Activated B cell treated with CpG ODN at 0.5 μM for 24 hours (primary cell): Measurements from ENCODE around the gene NTRK1. TPM values are rescaled to one million over a fixed set of nuclear protein-coding genes. Genes with fewer than 3 reads are reported as not detected.

Source experiments
- ATAC-seq: fragments of 200-7000 bp; cut with Tn5 transposase; one replicate; pipeline ENCODE4 v1.10.0; 2021; ENCODE audit warnings: low read depth, mild to moderate bottlenecking, moderate library complexity
- CTCF ChIA-PET: fragments of 350-600 bp; sonication (Branson Sonifier 250); formaldehyde crosslinking; loops from one replicate; lab custom pipeline; 2021; ENCODE audit warnings: antibody characterized with exemption; lab: Charles Lee
- POLR2A ChIA-PET: fragments of 350-600 bp; sonication (Branson Sonifier 250); formaldehyde crosslinking; loops from one replicate; lab custom pipeline; 2021; ENCODE audit warnings: antibody characterized with exemption; lab: Charles Lee
- DNase-seq: peaks from one replicate; pipeline ENCODE4 v3.0.0; 2022
- H3K27ac Mint-ChIP-seq: one replicate; pipeline ENCODE4 v1.8.0; 2020; ENCODE audit warnings: mixed read lengths
- H3K27me3 Mint-ChIP-seq: one replicate; pipeline ENCODE4 v1.8.0; 2021; ENCODE audit warnings: mixed read lengths
- H3K36me3 Mint-ChIP-seq: one replicate; pipeline ENCODE4 v1.8.0; 2021; ENCODE audit warnings: low read depth, mixed read lengths
- H3K4me1 Mint-ChIP-seq: one replicate; pipeline ENCODE4 v1.8.0; 2021; ENCODE audit warnings: mixed read lengths
- H3K4me3 Mint-ChIP-seq: one replicate; pipeline ENCODE4 v1.8.0; 2020; ENCODE audit warnings: mild to moderate bottlenecking, mixed read lengths
- H3K9me3 Mint-ChIP-seq: one replicate; pipeline ENCODE4 v1.8.0; 2020; ENCODE audit warnings: mixed read lengths
- CTCF ChIP-seq: fragments of 200-600 bp; IDR thresholded peaks from one replicate; pipeline ENCODE4 v1.8.0; 2022; ENCODE audit warnings: antibody characterized with exemption, mild to moderate bottlenecking
- intact Hi-C: fragments of 100-400 bp; cut with micrococcal nuclease; formaldehyde crosslinking; loops from one replicate; pipeline ENCODE4 v1.15.1; 2024
- total RNA-seq: library from RNA; stranded (reverse); gene quantifications from 2 replicates; pipeline ENCODE4 v1.2.3, GENCODE V29; 2022

Gene NTRK1
- total RNA-seq, 1 donor from 2014 or later = 0.11 TPM

GRCh38 chr1:156912861-156913808 lies 52.5 kb downstream of the NTRK1 start:
- Mint-ChIP-seq H3K4me1 (no peaks in the 10 kb centered on the region), H3K36me3 (no peaks in the 10 kb centered on the region), H3K27ac (no peak overlapping the region), H3K27me3 (peaks cover 36% of the 10 kb centered on the region), H3K4me3 (no peak overlapping the region), H3K9me3 (no peaks in the 10 kb centered on the region)
- CTCF ChIA-PET = no interaction called here
- POLR2A ChIA-PET = no interaction called here
- no peak for TF ChIP-seq CTCF
- intact Hi-C loops = loop anchor here (5.0 kb wide), 1 partner anchor 244 kb away; no protein-coding TSS in a partner anchor
- no peak for ATAC-seq
- no peak for DNase-seq

- no peak for ATAC-seq
- no peak for DNase-seq
- no peaks in the 10 kb centered on the region for H3K4me1 Mint-ChIP-seq
- intact Hi-C loops = loop anchor here (5.0 kb wide), 1 partner anchor 243 kb away; no protein-coding TSS in a partner anchor
- ChIA-PET POLR2A (no interaction called here), CTCF (no interaction called here)
- H3K27me3 Mint-ChIP-seq = peaks cover 41% of the 10 kb centered on the region
- no peaks in the 10 kb centered on the region for H3K36me3 Mint-ChIP-seq
- H3K27ac Mint-ChIP-seq = no peak overlapping the region
- no peak for TF ChIP-seq CTCF
- H3K4me3 Mint-ChIP-seq = no peak overlapping the region
- no peaks in the 10 kb centered on the region for H3K9me3 Mint-ChIP-seq
These were observed 53.2 kb downstream of the NTRK1 start for GRCh38 chr1:156913809-156914387.

GRCh38 chr1:156914440-156914856 lies 53.8 kb downstream of the NTRK1 start:
- no peaks in the 10 kb centered on the region for H3K36me3 Mint-ChIP-seq
- peaks cover 46% of the 10 kb centered on the region for H3K27me3 Mint-ChIP-seq
- intact Hi-C loops = loop anchor here (5.0 kb wide), 1 partner anchor 243 kb away; no protein-coding TSS in a partner anchor
- no peaks in the 10 kb centered on the region for H3K4me1 Mint-ChIP-seq
- ATAC-seq (no peak), DNase-seq (no peak)
- no peak for TF ChIP-seq CTCF
- ChIA-PET POLR2A (no interaction called here), CTCF (no interaction called here)
- no peak overlapping the region for H3K4me3 Mint-ChIP-seq
- H3K27ac Mint-ChIP-seq = no peak overlapping the region
- no peaks in the 10 kb centered on the region for H3K9me3 Mint-ChIP-seq

- Mint-ChIP-seq H3K4me3 (no peak within 1 kb of the TSS), H3K4me1 (peaks cover 2% of the 10 kb centered on the region), H3K27ac (no peak within 1 kb of the TSS), H3K27me3 (peaks cover 55% of the 10 kb centered on the region), H3K9me3 (no peaks in the 10 kb centered on the region), H3K36me3 (no peaks in the 10 kb centered on the region)
- intact Hi-C loops = no loop called here
- POLR2A ChIA-PET = no interaction called here
- CTCF ChIA-PET = interaction anchor here (0.6 kb wide), 1 partner anchor 9 kb away, joined by 4 read pairs; no protein-coding TSS in a partner anchor
- ATAC-seq = no peak
- TF ChIP-seq CTCF = no peak
- DNase-seq = no peak
These were observed 59.8 kb downstream of the NTRK1 start, which contains the start of gene LRRC71 for GRCh38 chr1:156920233-156921052. Gene LRRC71 (plus strand): TSS chr1:156920632. CDS start chr1:156920804, 172 bp downstream.
